Measurements from ENCODE around the gene SLC41A1. TPM values are rescaled to one million over a fixed set of nuclear protein-coding genes. Genes with fewer than 3 reads are reported as not detected.

SLC41A1 gene
- total and polyA plus RNA-seq, 2 experiments from 2014 or later, result 11.8 to 30.0 TPM

DNA sequence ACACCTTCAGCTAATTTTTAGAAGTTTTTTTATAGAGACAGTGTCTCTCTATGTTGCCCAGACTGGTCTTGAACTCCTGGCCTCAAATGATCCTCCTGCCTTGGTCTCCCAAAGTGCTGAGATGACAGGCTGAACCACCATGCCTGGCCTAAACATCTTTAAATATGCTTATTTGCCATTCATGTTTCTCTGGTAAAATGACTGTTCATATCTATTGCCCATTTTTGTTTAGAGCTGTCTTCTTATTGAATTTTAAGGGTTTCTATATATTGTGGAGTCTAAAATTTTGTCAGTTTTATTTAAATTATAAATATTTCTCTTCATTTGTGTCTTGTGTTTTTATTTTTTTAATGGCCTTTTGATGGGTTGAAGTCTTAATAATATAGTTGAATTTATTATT lies 40.0 kb upstream of the SLC41A1 start:
- H3K4me1 Mint-ChIP-seq, result peaks cover 4% of the 10 kb centered on the region; the same call in 2 of the 3 replicates
- no peak overlapping the region for H3K4me3 ChIP-seq
- H3K9me3 Mint-ChIP-seq, result peaks cover 3% of the 10 kb centered on the region; the same call in 2 of the 3 replicates
- peaks cover 24% of the 10 kb centered on the region for H3K27me3 Mint-ChIP-seq (ENCODE audit: insufficient read depth, low read depth, poor library complexity)
- H3K4me3 Mint-ChIP-seq, result no peak overlapping the region
- H4K20me1 ChIP-seq (replicated peaks; ENCODE audit: insufficient read depth), result no peaks in the 10 kb centered on the region
- H3K27ac ChIP-seq (ENCODE audit: low read depth), result no peak overlapping the region
- DNase-seq (ENCODE audit: low spot score), result no peak
- H3K27ac Mint-ChIP-seq, result no peak overlapping the region
- no peak overlapping the region for H3K4me2 ChIP-seq
- ATAC-seq, result no peak
- H3K36me3 Mint-ChIP-seq (ENCODE audit: low read depth), result no peaks in the 10 kb centered on the region
- 0 out of 2 replicates have a peak, but pooled peaks cover 4% of the 10 kb centered on the region for H3K4me1 ChIP-seq (ENCODE audit: insufficient read depth)
- no peaks in the 10 kb centered on the region for H3K36me3 ChIP-seq (ENCODE audit: insufficient read depth)
- H2AFZ ChIP-seq, result no peak overlapping the region
- peaks cover 23% of the 10 kb centered on the region for H3K27me3 ChIP-seq (ENCODE audit: insufficient read depth)
- no peaks in the 10 kb centered on the region for H3K79me2 ChIP-seq (replicated peaks; ENCODE audit: insufficient read depth)
- H3F3A ChIP-seq (replicated peaks; ENCODE audit: low read depth), result no peaks in the 10 kb centered on the region
- H3K9me2 ChIP-seq (ENCODE audit: insufficient read depth), result no peaks in the 10 kb centered on the region
- no peak for TF ChIP-seq POLR2AphosphoS5 (IDR thresholded peaks at IDR 0.05; ENCODE audit: low read depth)
- no peak for TF ChIP-seq EZH2phosphoT487 (IDR thresholded peaks at IDR 0.05; ENCODE audit: unreplicated experiment)
- no peak for TF ChIP-seq JUNB (IDR thresholded peaks at IDR 0.05; ENCODE audit: unreplicated experiment)
- TF ChIP-seq ZNF114 (CRISPR knock-in tag; IDR thresholded peaks at IDR 0.05), result no peak
- TF ChIP-seq ETS1 (IDR thresholded peaks at IDR 0.05), result no peak
- no peak for TF ChIP-seq NANOG (IDR thresholded peaks at IDR 0.05; ENCODE audit: borderline replicate concordance)
- TF ChIP-seq, protein P1, sequence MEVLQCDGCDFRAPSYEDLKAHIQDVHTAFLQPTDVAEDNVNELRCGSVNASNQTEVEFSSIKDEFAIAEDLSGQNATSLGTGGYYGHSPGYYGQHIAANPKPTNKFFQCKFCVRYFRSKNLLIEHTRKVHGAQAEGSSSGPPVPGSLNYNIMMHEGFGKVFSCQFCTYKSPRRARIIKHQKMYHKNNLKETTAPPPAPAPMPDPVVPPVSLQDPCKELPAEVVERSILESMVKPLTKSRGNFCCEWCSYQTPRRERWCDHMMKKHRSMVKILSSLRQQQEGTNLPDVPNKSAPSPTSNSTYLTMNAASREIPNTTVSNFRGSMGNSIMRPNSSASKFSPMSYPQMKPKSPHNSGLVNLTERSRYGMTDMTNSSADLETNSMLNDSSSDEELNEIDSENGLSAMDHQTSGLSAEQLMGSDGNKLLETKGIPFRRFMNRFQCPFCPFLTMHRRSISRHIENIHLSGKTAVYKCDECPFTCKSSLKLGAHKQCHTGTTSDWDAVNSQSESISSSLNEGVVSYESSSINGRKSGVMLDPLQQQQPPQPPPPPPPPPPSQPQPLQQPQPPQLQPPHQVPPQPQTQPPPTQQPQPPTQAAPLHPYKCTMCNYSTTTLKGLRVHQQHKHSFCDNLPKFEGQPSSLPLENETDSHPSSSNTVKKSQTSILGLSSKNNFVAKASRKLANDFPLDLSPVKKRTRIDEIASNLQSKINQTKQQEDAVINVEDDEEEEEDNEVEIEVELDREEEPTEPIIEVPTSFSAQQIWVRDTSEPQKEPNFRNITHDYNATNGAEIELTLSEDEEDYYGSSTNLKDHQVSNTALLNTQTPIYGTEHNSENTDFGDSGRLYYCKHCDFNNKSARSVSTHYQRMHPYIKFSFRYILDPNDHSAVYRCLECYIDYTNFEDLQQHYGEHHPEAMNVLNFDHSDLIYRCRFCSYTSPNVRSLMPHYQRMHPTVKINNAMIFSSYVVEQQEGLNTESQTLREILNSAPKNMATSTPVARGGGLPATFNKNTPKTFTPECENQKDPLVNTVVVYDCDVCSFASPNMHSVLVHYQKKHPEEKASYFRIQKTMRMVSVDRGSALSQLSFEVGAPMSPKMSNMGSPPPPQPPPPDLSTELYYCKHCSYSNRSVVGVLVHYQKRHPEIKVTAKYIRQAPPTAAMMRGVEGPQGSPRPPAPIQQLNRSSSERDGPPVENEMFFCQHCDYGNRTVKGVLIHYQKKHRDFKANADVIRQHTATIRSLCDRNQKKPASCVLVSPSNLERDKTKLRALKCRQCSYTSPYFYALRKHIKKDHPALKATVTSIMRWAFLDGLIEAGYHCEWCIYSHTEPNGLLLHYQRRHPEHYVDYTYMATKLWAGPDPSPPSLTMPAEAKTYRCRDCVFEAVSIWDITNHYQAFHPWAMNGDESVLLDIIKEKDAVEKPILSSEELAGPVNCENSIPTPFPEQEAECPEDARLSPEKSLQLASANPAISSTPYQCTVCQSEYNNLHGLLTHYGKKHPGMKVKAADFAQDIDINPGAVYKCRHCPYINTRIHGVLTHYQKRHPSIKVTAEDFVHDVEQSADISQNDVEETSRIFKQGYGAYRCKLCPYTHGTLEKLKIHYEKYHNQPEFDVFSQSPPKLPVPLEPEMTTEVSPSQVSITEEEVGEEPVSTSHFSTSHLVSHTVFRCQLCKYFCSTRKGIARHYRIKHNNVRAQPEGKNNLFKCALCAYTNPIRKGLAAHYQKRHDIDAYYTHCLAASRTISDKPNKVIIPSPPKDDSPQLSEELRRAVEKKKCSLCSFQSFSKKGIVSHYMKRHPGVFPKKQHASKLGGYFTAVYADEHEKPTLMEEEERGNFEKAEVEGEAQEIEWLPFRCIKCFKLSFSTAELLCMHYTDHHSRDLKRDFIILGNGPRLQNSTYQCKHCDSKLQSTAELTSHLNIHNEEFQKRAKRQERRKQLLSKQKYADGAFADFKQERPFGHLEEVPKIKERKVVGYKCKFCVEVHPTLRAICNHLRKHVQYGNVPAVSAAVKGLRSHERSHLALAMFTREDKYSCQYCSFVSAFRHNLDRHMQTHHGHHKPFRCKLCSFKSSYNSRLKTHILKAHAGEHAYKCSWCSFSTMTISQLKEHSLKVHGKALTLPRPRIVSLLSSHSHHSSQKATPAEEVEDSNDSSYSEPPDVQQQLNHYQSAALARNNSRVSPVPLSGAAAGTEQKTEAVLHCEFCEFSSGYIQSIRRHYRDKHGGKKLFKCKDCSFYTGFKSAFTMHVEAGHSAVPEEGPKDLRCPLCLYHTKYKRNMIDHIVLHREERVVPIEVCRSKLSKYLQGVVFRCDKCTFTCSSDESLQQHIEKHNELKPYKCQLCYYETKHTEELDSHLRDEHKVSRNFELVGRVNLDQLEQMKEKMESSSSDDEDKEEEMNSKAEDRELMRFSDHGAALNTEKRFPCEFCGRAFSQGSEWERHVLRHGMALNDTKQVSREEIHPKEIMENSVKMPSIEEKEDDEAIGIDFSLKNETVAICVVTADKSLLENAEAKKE (CRISPR knock-in tag; IDR thresholded peaks at IDR 0.05), result no peak
- TF ChIP-seq STAT1 (IDR thresholded peaks at IDR 0.05; ENCODE audit: unreplicated experiment), result no peak
- TF ChIP-seq CREB1 (CRISPR knock-in tag; IDR thresholded peaks at IDR 0.05; ENCODE audit: low read depth), result no peak
